Mammary epithelial cell (primary cell): ENCODE data around the gene TAAR9.
A peak's percentile ranks its signal among the peaks of the same experiment; 100 is the strongest.

ENCODE experiments used
- CTCF ChIP-seq, 2 donors: IDR thresholded peaks in 1 of 2; conservative IDR thresholded peaks in 1 of 2; 2 replicates each; pipeline ENCODE4 v1.5.1; 2011 to 2012; ENCODE audit warnings: inconsistent platforms in 2 of 2, low read length in 2 of 2, mild to moderate bottlenecking in 2 of 2, control low read depth in 1 of 2, low read depth in 1 of 2; ENCODE audit not compliant: insufficient read depth in 1 of 2; ENCODE audit errors: extremely low read depth in 1 of 2
- EZH2 ChIP-seq: IDR thresholded peaks from 2 replicates; pipeline ENCODE4 v1.6.1; 2012; ENCODE audit warnings: low read length, inconsistent platforms, borderline replicate concordance

GRCh38 chr6:132530293-132530974 is 7.6 kb upstream of the TAAR9 start:
- TF ChIP-seq CTCF (conservative IDR thresholded peaks at IDR 0.05 in 1 of 2, IDR thresholded peaks at IDR 0.05 in 1 of 2; ENCODE audit: extremely low read depth in 1 of 2, insufficient read depth in 1 of 2, low read depth in 1 of 2, low read length in 2 of 2): peak; percentile 52 to 76
- TF ChIP-seq EZH2: no peak
